Trophoblast cell (in vitro differentiated cells and primary cell): ENCODE data around the gene PRKAR1B.
"Not testable (repeated sequence)": the region's sequence is repeated elsewhere in the genome, so short reads cannot be mapped to it uniquely, and the experiment has no call there.

Experiments used
- DNase-seq, 2 donors: peaks; one replicate each; pipeline ENCODE4 v3.0.0-alpha.2; 2016
- H2AFZ ChIP-seq: 2 replicates; pipeline ENCODE4 v1.6.1; 2013; ENCODE audit warnings: low read length, moderate library complexity, mild to moderate bottlenecking; ENCODE audit not compliant: insufficient read depth, poor library complexity
- H2AK5ac ChIP-seq: 2 replicates; pipeline ENCODE4 v1.6.1; 2013; ENCODE audit warnings: mild to moderate bottlenecking, low read length
- H2BK120ac ChIP-seq: 2 replicates; pipeline ENCODE4 v1.6.1; 2013; ENCODE audit warnings: low read length, mild to moderate bottlenecking, moderate library complexity; ENCODE audit not compliant: insufficient read depth, poor library complexity
- H2BK12ac ChIP-seq: 2 replicates; pipeline ENCODE4 v1.6.1; 2013; ENCODE audit warnings: mild to moderate bottlenecking, low read length, moderate library complexity
- H2BK5ac ChIP-seq: 2 replicates; pipeline ENCODE4 v1.6.1; 2013; ENCODE audit warnings: low read length, low read depth, moderate library complexity, mild to moderate bottlenecking; ENCODE audit not compliant: poor library complexity
- H3K14ac ChIP-seq: 2 replicates; pipeline ENCODE4 v1.6.1; 2013; ENCODE audit warnings: mild to moderate bottlenecking, low read length
- H3K18ac ChIP-seq: 2 replicates; pipeline ENCODE4 v1.6.1; 2013; ENCODE audit warnings: mild to moderate bottlenecking, low read length
- H3K23ac ChIP-seq: 2 replicates; pipeline ENCODE4 v1.6.1; 2013; ENCODE audit warnings: low read length
- H3K27ac ChIP-seq: 2 replicates; pipeline ENCODE4 v1.5.1; 2013; ENCODE audit warnings: low read depth, mild to moderate bottlenecking, inconsistent platforms, low read length, moderate library complexity
- H3K27me3 ChIP-seq: 2 replicates; pipeline ENCODE4 v1.6.1; 2013; ENCODE audit warnings: inconsistent platforms, mild to moderate bottlenecking, low read length, moderate library complexity; ENCODE audit not compliant: insufficient read depth
- H3K36me3 ChIP-seq, 2 experiments: 1 replicate in 1 of 2; 2 replicates in 1 of 2; pipeline ENCODE4 v1.6.1; 2013; ENCODE audit warnings: low read length in 2 of 2, mild to moderate bottlenecking in 2 of 2, moderate library complexity in 1 of 2; ENCODE audit not compliant: insufficient read depth in 2 of 2, control insufficient read depth in 1 of 2
- H3K4ac ChIP-seq: 2 replicates; pipeline ENCODE4 v1.6.1; 2013; ENCODE audit warnings: low read depth, mild to moderate bottlenecking, low read length, moderate library complexity
- H3K4me1 ChIP-seq, 2 experiments: 1 replicate in 1 of 2; 2 replicates in 1 of 2; pipeline ENCODE4 v1.6.1; 2013; ENCODE audit warnings: low read length in 2 of 2, mild to moderate bottlenecking in 2 of 2, moderate library complexity in 1 of 2; ENCODE audit not compliant: insufficient read depth in 2 of 2, control insufficient read depth in 1 of 2
- H3K4me2 ChIP-seq: 2 replicates; pipeline ENCODE4 v1.6.1; 2013; ENCODE audit warnings: inconsistent platforms, mild to moderate bottlenecking, low read length, moderate library complexity
- H3K4me3 ChIP-seq: 2 replicates; pipeline ENCODE4 v1.5.1; 2013; ENCODE audit warnings: mild to moderate bottlenecking, low read depth, low read length, inconsistent platforms
- H3K79me1 ChIP-seq: one replicate; pipeline ENCODE4 v1.6.1; 2013; ENCODE audit warnings: low read length
- H3K79me2 ChIP-seq: 2 replicates; pipeline ENCODE4 v1.6.1; 2013; ENCODE audit warnings: low read length, mild to moderate bottlenecking; ENCODE audit not compliant: control insufficient read depth, insufficient read depth, poor library complexity
- H3K9ac ChIP-seq: 2 replicates; pipeline ENCODE4 v1.6.1; 2013; ENCODE audit warnings: mild to moderate bottlenecking, low read length
- H3K9me3 ChIP-seq: 2 replicates; pipeline ENCODE4 v1.6.1; 2013; ENCODE audit warnings: low read depth, mild to moderate bottlenecking, control low read depth, inconsistent platforms, low read length; ENCODE audit not compliant: insufficient read depth
- H4K12ac ChIP-seq: 2 replicates; pipeline ENCODE4 v1.6.1; 2013; ENCODE audit warnings: low read depth, mild to moderate bottlenecking, low read length, moderate library complexity
- H4K8ac ChIP-seq: 2 replicates; pipeline ENCODE4 v1.6.1; 2013; ENCODE audit warnings: low read depth, mild to moderate bottlenecking, low read length, moderate library complexity
- H4K91ac ChIP-seq: one replicate; pipeline ENCODE4 v1.6.1; 2013; ENCODE audit warnings: low read depth, mild to moderate bottlenecking, low read length, moderate library complexity
- WGBS: extraction: QIAGEN DNeasy Blood & Tissue Kit; methylation state at CpG from one replicate; pipeline ENCODE4 v1.1.7; 2013; ENCODE audit warnings: missing lambda C conversion rate; ENCODE audit not compliant: insufficient read length, insufficient coverage; ENCODE audit errors: extremely low coverage; 5-methylcytosine and 5-hydroxymethylcytosine counted together

PRKAR1B gene

GRCh38 chr7:743341-744127, 16.5 kb upstream of the PRKAR1B start:
- H3K27me3 ChIP-seq, H2AFZ ChIP-seq, H3K4me2 ChIP-seq, H4K91ac ChIP-seq, H2BK120ac ChIP-seq, H3K79me1 ChIP-seq, H3K18ac ChIP-seq, H3K27ac ChIP-seq, H3K9ac ChIP-seq, H3K4ac ChIP-seq, H2BK5ac ChIP-seq, H2BK12ac ChIP-seq, H3K4me3 ChIP-seq, H4K8ac ChIP-seq, H3K9me3 ChIP-seq, H3K23ac ChIP-seq, H3K4me1 ChIP-seq, H2AK5ac ChIP-seq, H3K79me2 ChIP-seq, H3K14ac ChIP-seq, H4K12ac ChIP-seq: not testable (repeated sequence)
- no CpG with 5 or more reads among the region's 14 CpGs for WGBS
- peak in 1 of 2 donors; percentile 27 for DNase-seq
- peaks cover 28 to 36% of the 10 kb centered on the region in 2 experiments for H3K36me3 ChIP-seq

GRCh38 chr7:742791-743190, 15.7 kb upstream of the PRKAR1B start:
- Histone ChIP-seq H3K4ac (no peak overlapping the region), H3K23ac (no peak overlapping the region), H2BK5ac (no peak overlapping the region), H4K8ac (no peak overlapping the region), H3K36me3 (peaks cover 28 to 36% of the 10 kb centered on the region in 2 experiments), H3K27ac (no peak overlapping the region), H3K79me1 (no peaks in the 10 kb centered on the region), H2BK12ac (no peak overlapping the region), H2AFZ (no peak overlapping the region), H2BK120ac (no peak overlapping the region), H3K4me2 (no peak overlapping the region), H3K79me2 (no peaks in the 10 kb centered on the region), H3K4me3 (no peak overlapping the region), H4K91ac (no peak overlapping the region), H3K9ac (no peak overlapping the region), H3K14ac (no peak overlapping the region), H3K9me3 (peaks cover 5% of the 10 kb centered on the region), H4K12ac (no peak overlapping the region), H2AK5ac (no peak overlapping the region), H3K18ac (no peak overlapping the region), H3K27me3 (no peaks in the 10 kb centered on the region), H3K4me1 (no peaks in the 10 kb centered on the region)
- no peak for DNase-seq
- no CpG with 5 or more reads among the region's 8 CpGs for WGBS

GRCh38 chr7:741850-742249, 14.8 kb upstream of the PRKAR1B start:
- Histone ChIP-seq H4K91ac (no peak overlapping the region), H2AFZ (no peak overlapping the region), H3K9ac (no peak overlapping the region), H3K4me2 (no peak overlapping the region), H3K18ac (no peak overlapping the region), H2BK120ac (no peak overlapping the region), H3K36me3 (peaks cover 28 to 33% of the 10 kb centered on the region in 2 experiments), H4K12ac (no peak overlapping the region), H3K23ac (no peak overlapping the region), H3K9me3 (peaks cover 5% of the 10 kb centered on the region), H2BK12ac (no peak overlapping the region), H3K27me3 (no peaks in the 10 kb centered on the region), H2AK5ac (no peak overlapping the region), H2BK5ac (no peak overlapping the region), H3K4ac (no peak overlapping the region), H3K14ac (no peak overlapping the region), H4K8ac (no peak overlapping the region), H3K79me1 (no peaks in the 10 kb centered on the region), H3K79me2 (no peaks in the 10 kb centered on the region), H3K4me3 (no peak overlapping the region), H3K27ac (no peak overlapping the region), H3K4me1 (no peaks in the 10 kb centered on the region)
- no CpG with 5 or more reads among the region's 15 CpGs for WGBS
- no peak for DNase-seq

- H4K8ac ChIP-seq: no peak overlapping the region
- H3K4me2 ChIP-seq: no peak overlapping the region
- H3K27ac ChIP-seq: no peak overlapping the region
- H2BK120ac ChIP-seq: no peak overlapping the region
- no peak overlapping the region for H4K12ac ChIP-seq
- H2BK5ac ChIP-seq: no peak overlapping the region
- H3K4me1 ChIP-seq: no peaks in the 10 kb centered on the region
- H3K36me3 ChIP-seq: peaks cover 26 to 33% of the 10 kb centered on the region in 2 experiments
- H3K27me3 ChIP-seq: no peaks in the 10 kb centered on the region
- H3K4me3 ChIP-seq: no peak overlapping the region
- no peak for DNase-seq
- H3K18ac ChIP-seq: no peak overlapping the region
- no peak overlapping the region for H4K91ac ChIP-seq
- peaks cover 5% of the 10 kb centered on the region for H3K9me3 ChIP-seq
- no peak overlapping the region for H2AFZ ChIP-seq
- no peak overlapping the region for H2BK12ac ChIP-seq
- H3K4ac ChIP-seq: no peak overlapping the region
- H3K79me1 ChIP-seq: no peaks in the 10 kb centered on the region
- no peaks in the 10 kb centered on the region for H3K79me2 ChIP-seq
- no peak overlapping the region for H3K9ac ChIP-seq
- no peak overlapping the region for H2AK5ac ChIP-seq
- H3K14ac ChIP-seq: no peak overlapping the region
- H3K23ac ChIP-seq: no peak overlapping the region
- WGBS: no CpG with 5 or more reads among the region's 17 CpGs
Measured at GRCh38 chr7:741191-741671, 14.2 kb upstream of the PRKAR1B start.
